Activated T-helper 17 cell treated with anti-CD3 and anti-CD28 coated beads, Interleukin-2, amount 50 U/mL, for 72 hours (primary cell): ENCODE measurements around the gene NHS. TPM values are rescaled to one million over a fixed set of nuclear protein-coding genes. Genes with fewer than 3 reads are reported as not detected.

Source experiments
- ATAC-seq: fragments of 150-1000 bp; cut with Tn5 transposase; replicated peaks from 2 replicates; pipeline ENCODE4 v1.10.0; 2021; ENCODE audit warnings: mild to moderate bottlenecking, moderate library complexity
- H3K27ac Mint-ChIP-seq: one replicate; pipeline ENCODE4 v1.8.0; 2022; ENCODE audit warnings: mixed read lengths
- H3K27me3 Mint-ChIP-seq: one replicate; pipeline ENCODE4 v1.8.0; 2022; ENCODE audit warnings: mixed read lengths
- H3K36me3 Mint-ChIP-seq: one replicate; pipeline ENCODE4 v1.8.0; 2022; ENCODE audit warnings: low read depth, mild to moderate bottlenecking, mixed read lengths
- H3K4me1 Mint-ChIP-seq: one replicate; pipeline ENCODE4 v1.8.0; 2022; ENCODE audit warnings: mixed read lengths
- H3K4me3 Mint-ChIP-seq: one replicate; pipeline ENCODE4 v1.8.0; 2022; ENCODE audit warnings: mild to moderate bottlenecking, mixed read lengths
- H3K9me3 Mint-ChIP-seq: one replicate; pipeline ENCODE4 v1.8.0; 2022; ENCODE audit warnings: mixed read lengths
- total RNA-seq, 2 donors: library from RNA; stranded (reverse); gene quantifications; one replicate each; pipeline ENCODE4 v1.2.3, GENCODE V29; 2022

Gene NHS
- total RNA-seq, 2 donors from 2014 or later = 0.04 to 0.79 TPM

DNA sequence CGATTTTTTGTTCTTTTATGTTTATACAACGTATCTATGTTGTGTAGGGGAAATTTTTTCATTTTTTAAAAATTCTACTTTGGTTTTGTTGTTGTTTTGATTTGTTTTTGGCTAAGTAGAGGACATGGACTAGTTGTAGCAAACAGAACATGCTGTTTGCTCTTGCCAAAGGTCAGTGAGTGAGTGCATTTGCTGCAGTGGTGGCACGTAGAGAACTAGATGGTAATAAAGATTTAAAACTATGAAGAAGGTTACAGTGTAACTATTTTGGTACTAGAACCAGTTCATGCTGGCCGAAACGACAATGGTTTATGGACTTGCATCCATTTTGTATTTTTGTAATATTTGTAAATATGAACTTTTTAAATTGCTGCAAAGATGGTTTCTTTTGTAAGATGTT lies 360.4 kb downstream of the NHS start:
- Mint-ChIP-seq H3K9me3 (no peaks in the 10 kb centered on the region), H3K4me1 (peaks cover 12% of the 10 kb centered on the region), H3K27me3 (peaks cover 5% of the 10 kb centered on the region), H3K4me3 (peak overlapping the region; percentile 85), H3K27ac (no peak overlapping the region), H3K36me3 (no peaks in the 10 kb centered on the region)
- ATAC-seq = no peak

DNA sequence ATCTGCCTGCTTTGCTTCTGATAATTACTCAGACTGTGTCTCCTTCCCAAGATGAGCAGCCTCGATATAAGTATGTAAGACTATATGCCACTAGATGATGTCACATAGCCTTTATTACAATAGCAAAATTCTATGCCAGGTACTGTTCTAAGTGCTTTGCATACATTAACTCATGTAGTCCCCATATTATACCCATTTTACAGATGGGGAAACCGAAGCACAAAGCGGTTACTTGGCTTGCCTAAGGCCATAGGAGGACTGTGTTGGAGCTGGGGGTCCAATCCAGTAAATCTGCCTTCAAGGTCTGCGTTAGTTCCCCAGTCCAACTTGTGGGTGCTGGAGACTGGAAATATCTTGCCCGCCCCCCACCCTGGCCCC lies 361.5 kb downstream of the NHS start:
- Mint-ChIP-seq H3K27ac (peak overlapping the region; percentile 75), H3K27me3 (peaks cover 5% of the 10 kb centered on the region), H3K9me3 (no peaks in the 10 kb centered on the region), H3K4me1 (peaks cover 12% of the 10 kb centered on the region), H3K4me3 (peak overlapping the region; percentile 85), H3K36me3 (no peaks in the 10 kb centered on the region)
- ATAC-seq = no peak

DNA sequence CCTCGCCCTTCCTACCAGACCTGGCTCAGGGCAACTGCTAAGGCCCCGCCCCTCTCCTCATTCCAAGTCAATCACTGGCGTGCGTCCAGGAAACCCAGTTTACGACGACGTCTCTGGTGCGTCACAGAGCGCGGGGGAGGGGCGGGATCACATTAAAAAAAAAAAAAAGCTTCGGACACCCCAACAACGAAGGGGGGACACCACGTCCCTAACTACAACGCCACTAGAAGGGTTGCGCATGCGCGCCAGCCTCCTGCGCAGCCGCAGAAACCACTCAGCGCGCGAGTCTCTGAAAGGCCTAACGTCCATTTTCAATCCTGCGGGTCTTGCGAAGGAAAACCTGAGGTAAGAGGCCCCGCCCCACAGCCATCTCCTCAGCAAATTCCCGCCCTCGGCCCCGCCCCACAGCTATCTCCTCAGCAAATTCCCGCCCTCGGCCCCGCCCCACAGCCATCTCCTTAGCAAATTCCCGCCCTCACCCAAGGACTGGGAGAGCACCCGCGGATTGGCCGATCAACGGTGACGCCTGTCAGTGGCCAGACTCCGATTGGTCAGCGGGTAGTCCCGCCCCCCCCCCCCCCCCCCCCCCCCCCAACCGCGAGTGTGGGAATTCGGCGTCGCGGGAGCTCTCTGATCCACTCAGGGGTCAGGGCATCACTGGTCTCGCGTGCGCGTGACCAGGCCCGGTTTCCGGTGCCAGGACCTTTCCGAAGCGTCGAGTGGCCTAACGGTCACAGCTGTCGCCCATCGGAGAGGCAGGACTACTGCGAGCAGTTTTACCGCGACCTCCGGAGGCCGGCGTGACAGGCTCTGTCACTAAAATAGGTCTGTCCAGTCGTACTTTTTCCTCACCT lies 362.1 kb downstream of the NHS start, which contains the start of gene SCML1:
Gene SCML1, plus strand, starts transcription at position 638 of the 854 bp plus-strand sequence. CDS start 6,694 bp downstream, outside the sequence.
- Mint-ChIP-seq H3K4me1 (peaks cover 12% of the 10 kb centered on the region), H3K27ac (peak within 1 kb of the TSS; percentile 75), H3K36me3 (no peaks in the 10 kb centered on the region), H3K9me3 (no peaks in the 10 kb centered on the region), H3K27me3 (peaks cover 5% of the 10 kb centered on the region), H3K4me3 (peak within 1 kb of the TSS; percentile 85)
- peak; percentile 88 for ATAC-seq

DNA sequence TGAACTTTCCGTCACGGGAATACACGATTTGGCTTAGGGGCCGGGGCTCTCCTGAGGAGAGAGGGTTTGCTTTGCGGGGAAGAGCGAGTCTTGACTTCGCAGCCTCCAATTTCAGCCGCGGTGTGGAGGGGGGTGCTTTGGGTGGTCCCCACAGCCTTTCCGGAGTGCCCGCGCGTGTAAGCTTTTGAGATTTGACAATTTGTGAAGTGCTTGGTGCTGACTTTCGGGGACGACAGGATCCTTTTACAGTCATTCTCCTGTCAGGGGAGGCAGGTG lies 362.6 kb downstream of the NHS start:
- H3K4me1 Mint-ChIP-seq = peaks cover 12% of the 10 kb centered on the region
- peak overlapping the region; percentile 69 for H3K27ac Mint-ChIP-seq
- no peaks in the 10 kb centered on the region for H3K9me3 Mint-ChIP-seq

DNA sequence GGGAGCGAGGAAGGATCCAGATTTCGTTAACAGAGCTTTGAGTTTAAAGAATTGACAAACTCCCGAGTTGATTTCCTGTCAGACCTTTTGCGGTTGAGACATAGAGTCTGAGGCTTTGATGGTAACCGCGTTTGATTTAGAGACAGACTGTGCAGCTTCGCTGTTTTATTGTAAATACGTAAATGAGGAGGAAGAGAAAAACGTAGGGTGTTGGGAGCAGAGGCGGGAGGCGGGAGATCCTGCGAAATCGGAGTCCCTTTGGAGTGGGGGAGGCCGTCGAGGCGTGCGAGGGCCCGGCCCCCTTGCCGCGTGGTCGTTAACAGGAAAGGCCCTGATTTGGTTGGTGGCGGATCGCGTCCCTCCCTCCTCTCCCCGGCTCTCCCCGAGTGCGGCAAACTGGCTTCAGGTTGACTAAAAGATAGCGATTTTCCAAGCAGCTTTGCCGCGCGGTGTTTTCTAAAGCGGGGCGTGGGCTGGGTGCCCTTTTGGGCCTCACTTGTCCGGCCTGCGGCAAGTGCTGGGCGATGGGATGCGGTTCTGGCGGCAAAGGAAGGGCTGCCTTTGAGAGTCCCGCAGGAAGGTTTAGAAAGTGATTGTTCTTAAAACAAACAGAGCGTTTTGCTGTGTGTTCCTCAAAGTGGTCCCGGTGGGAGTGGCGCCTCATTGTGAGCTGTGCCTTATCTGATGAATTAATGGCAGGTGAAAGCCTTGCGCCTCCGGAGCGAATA lies 363.1 kb downstream of the NHS start:
- ATAC-seq = peak; percentile 9
- H3K27me3 Mint-ChIP-seq = peaks cover 5% of the 10 kb centered on the region
- peak overlapping the region; percentile 69 for H3K27ac Mint-ChIP-seq
- peak overlapping the region; percentile 85 for H3K4me3 Mint-ChIP-seq
- no peaks in the 10 kb centered on the region for H3K36me3 Mint-ChIP-seq
- H3K4me1 Mint-ChIP-seq = peaks cover 12% of the 10 kb centered on the region
- no peaks in the 10 kb centered on the region for H3K9me3 Mint-ChIP-seq

More for the DNA sequence above, 362.6 kb downstream of the NHS start:
- Mint-ChIP-seq H3K27me3 (peaks cover 5% of the 10 kb centered on the region), H3K36me3 (no peaks in the 10 kb centered on the region), H3K4me3 (peak overlapping the region; percentile 85)
- ATAC-seq = no peak

DNA sequence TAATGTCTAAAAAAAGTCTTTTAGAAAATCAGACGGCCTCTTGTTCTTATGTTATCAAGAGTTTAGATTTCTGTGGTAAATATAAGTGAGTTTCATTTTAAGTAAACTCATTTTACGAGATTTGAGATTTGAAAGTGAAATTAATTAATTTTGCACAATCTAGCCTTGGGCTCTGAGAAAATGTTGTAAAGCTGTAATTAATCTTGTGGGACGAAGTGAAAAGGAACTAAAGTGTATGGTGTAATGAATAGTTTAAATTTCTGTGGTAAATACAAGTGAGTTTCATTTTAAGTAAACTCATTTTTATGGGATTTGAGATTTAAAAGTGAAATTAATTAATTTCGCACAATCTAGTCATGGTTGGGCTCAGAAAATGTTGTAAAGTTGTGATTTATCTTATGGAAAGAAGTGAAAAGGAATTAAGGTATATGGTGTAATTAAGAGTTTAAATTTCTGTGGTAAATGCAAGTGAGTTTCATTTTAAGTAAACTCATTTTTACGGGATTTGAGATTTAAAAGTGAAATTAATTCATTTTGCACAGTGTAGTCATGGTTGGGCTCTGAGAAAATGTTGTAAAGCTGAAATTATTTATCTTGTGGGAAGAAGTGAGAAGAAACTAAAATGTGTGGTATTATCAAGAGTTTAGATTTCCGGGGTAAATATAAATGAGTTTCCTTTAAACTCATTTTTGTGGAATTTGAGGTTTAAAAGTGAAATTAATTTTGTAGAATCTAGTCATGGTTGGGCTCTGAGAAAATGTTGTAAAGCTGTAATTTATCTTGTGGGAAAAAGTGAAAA lies 363.9 kb downstream of the NHS start:
- peak overlapping the region; percentile 85 for H3K4me3 Mint-ChIP-seq
- H3K27ac Mint-ChIP-seq = peak overlapping the region; percentile 69
- no peak for ATAC-seq
- peaks cover 4% of the 10 kb centered on the region for H3K27me3 Mint-ChIP-seq
- no peaks in the 10 kb centered on the region for H3K36me3 Mint-ChIP-seq
- H3K9me3 Mint-ChIP-seq = no peaks in the 10 kb centered on the region
- peaks cover 12% of the 10 kb centered on the region for H3K4me1 Mint-ChIP-seq

DNA sequence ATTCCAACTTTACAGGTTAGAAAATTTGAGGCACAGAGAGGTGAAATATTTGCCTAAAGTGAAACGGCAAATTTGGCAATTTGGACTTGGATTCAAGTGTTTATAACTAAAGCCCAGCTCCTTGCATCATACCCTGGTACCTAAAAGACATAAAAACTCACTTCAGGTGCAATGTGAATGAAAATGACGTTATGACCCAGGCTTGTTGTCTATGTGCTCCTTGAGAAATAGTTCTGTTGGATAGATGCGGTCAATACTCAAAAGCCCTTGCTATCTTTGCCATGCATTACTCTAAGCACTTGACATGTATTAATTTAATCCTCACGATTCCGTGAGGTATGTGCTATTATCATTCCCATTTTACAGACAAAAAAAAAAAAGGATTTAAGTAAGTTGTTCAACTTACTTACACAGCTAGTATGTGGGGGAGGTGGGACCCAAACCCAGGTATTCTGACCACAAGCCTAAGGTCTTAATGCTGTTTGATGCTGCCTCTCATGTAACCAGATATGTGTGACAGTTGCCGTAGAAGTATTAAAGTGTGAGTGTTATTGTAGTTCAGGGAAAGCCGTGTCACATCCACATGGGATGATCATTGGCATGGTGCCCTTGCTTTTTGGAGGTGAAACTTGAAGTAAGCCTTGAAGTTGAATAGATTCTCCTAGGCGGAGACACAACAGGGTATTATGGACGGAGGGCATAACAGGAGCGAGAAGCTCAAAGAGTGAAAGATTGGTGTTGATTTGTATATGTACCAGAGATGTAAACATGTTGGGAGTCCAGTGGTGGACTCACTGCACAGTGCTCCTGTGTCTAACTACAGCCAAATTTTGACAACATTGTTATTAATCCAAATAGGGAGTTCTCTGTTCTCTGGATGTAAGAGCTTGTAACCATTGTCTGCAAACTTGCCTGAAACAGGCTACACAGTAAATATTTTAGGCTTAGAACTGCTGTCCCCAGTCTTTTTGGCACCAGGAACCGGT lies 365.4 kb downstream of the NHS start:
- Mint-ChIP-seq H3K4me1 (peaks cover 12% of the 10 kb centered on the region), H3K9me3 (no peaks in the 10 kb centered on the region), H3K36me3 (no peaks in the 10 kb centered on the region), H3K4me3 (no peak overlapping the region), H3K27ac (no peak overlapping the region), H3K27me3 (no peaks in the 10 kb centered on the region)
- no peak for ATAC-seq

DNA sequence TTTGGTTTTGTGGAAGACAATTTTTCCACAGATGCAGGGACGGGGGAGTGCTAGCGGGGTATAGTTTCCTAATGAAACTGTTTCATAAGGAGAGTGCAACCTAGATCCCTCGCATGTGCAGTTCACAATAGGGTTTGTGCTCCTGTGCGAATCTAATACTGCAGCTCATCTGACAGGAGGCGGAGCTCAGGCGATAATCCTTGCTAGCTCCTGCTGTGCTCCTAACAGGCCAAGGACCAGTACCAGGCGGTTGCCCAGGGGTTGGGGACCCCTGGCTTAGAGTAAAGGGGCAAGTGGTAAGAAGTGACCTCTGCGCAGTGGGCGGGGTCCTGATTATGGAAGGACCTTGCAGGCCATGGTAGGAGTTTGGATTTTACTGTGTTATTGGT lies 366.1 kb downstream of the NHS start:
- Mint-ChIP-seq H3K36me3 (no peaks in the 10 kb centered on the region), H3K27ac (no peak overlapping the region), H3K4me1 (peaks cover 12% of the 10 kb centered on the region), H3K4me3 (no peak overlapping the region), H3K9me3 (no peaks in the 10 kb centered on the region), H3K27me3 (no peaks in the 10 kb centered on the region)
- no peak for ATAC-seq

DNA sequence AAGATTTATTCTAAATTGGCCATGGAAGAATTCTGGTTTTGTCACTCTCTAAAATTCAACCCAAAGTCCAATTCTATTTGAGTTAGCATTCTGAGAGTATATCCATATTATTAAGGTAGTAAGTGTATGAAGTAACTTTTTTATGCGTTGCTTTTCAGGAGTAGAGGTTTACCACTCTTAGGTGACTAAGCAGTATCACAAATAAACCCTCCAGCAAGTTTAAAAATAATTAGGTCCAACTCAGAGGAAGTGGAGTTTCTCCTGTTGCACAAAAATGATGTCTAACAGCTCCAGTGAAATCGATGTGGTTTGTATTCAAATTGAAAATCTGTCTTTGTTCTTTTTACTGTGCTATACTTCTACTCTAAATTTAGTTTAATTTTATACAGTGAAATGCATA lies 368.9 kb downstream of the NHS start:
- Mint-ChIP-seq H3K4me3 (no peak overlapping the region), H3K9me3 (no peaks in the 10 kb centered on the region), H3K36me3 (no peaks in the 10 kb centered on the region), H3K27me3 (no peaks in the 10 kb centered on the region), H3K27ac (no peak overlapping the region), H3K4me1 (peaks cover 5% of the 10 kb centered on the region)
- ATAC-seq = no peak

DNA sequence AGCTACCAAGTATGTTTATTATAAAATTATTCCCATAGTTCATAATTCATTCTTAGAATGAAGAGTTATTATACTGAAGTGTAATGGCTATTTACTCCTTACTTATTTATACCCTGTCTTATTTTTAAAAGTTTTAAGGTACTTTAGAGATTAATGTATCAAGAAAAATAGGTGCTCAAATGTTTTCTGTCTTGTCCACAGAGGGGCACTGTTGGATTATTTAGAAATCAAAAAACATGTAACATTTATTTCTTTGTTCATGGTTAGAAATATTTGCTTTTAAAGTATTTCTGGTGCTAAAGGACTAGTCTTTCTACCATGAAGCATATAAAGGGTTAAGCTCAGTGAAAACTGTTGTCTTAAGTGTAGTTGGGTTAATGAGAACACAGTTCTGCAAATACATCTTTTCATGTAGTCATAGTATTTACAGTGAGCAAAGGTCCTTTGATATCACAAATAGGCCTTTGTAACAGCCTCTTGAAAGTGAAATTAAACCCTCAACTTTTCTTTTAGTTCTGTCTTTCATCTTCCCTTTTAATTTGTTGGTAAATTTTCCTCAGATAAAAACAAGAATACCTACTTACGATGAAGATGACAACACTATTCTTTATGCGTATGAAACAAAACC lies 370.0 kb downstream of the NHS start:
- H3K4me3 Mint-ChIP-seq = no peak overlapping the region
- no peaks in the 10 kb centered on the region for H3K4me1 Mint-ChIP-seq
- no peak overlapping the region for H3K27ac Mint-ChIP-seq
- no peaks in the 10 kb centered on the region for H3K9me3 Mint-ChIP-seq
- no peaks in the 10 kb centered on the region for H3K27me3 Mint-ChIP-seq
- ATAC-seq = no peak
- H3K36me3 Mint-ChIP-seq = no peaks in the 10 kb centered on the region

DNA sequence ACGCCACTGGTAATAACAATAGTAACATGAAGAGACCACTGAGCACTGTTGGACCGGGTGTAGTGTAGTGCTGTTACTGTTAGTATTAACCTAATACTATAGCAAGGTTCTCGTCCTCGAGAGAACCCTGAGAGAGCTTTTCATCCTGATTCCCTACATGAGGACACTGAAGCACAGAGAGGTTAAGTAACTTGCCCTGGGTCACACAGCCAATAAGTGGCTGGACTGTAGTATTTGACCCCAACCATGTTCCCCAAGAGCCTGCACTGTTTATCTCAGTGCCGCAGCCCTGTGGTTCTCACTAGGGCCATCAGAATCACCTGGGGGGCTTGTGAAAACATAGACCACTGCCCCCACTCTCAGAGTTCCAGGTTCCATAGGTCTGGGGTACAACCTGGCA lies 372.7 kb downstream of the NHS start:
- H3K27me3 Mint-ChIP-seq = no peaks in the 10 kb centered on the region
- no peak overlapping the region for H3K4me3 Mint-ChIP-seq
- H3K4me1 Mint-ChIP-seq = no peaks in the 10 kb centered on the region
- H3K27ac Mint-ChIP-seq = no peak overlapping the region
- no peaks in the 10 kb centered on the region for H3K9me3 Mint-ChIP-seq
- H3K36me3 Mint-ChIP-seq = peaks cover 17% of the 10 kb centered on the region
- no peak for ATAC-seq

DNA sequence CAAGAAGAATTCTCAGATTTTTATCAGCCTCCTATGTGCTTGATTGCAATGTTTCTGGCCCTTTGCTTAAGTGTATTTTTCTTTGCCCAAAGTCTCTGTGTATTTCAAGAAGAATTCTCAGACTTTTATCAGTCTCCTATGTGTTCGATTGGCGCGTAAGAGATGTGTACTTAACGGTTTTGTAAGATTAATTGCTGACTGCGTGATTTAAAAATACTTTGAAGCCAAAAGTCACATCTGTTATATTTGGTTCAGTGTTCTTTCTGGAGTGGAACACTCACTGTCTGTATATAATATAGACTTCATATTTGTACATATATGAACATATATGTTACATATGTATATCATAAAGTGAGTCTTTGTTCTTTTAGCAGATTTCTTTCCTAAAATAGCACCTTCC lies 373.7 kb downstream of the NHS start:
- Mint-ChIP-seq H3K9me3 (no peaks in the 10 kb centered on the region), H3K27ac (no peak overlapping the region), H3K4me3 (no peak overlapping the region), H3K36me3 (peaks cover 17% of the 10 kb centered on the region), H3K27me3 (no peaks in the 10 kb centered on the region), H3K4me1 (no peaks in the 10 kb centered on the region)
- ATAC-seq = no peak

DNA sequence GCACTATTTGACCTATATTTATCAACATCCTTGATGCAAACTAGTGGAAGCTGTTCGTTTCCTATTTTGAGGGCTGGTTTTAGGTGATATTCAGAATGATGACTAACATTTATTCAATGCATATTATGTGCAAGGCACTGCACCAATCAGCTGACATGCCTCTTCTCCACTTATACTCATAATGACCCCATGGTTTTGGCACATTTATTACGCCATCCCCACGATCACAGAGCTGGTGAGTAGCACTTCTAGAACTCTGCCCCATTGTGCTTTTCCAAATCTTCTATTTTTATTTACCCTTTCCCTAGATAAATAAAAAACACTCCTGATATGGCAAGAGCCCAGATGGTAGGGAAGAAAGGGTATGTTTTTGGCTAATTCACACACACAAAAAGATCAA lies 375.4 kb downstream of the NHS start:
- Mint-ChIP-seq H3K27me3 (no peaks in the 10 kb centered on the region), H3K36me3 (peaks cover 17% of the 10 kb centered on the region), H3K4me3 (no peak overlapping the region), H3K9me3 (no peaks in the 10 kb centered on the region), H3K4me1 (no peaks in the 10 kb centered on the region), H3K27ac (no peak overlapping the region)
- ATAC-seq = no peak
